CD4-positive, CD25-positive, alpha-beta regulatory T cell (primary cell): Measurements from ENCODE around the gene ASPN. TPM values are rescaled to one million over a fixed set of nuclear protein-coding genes. Genes with fewer than 3 reads are reported as not detected.

Experiments
- ATAC-seq, 2 donors: fragments of 150-1000 bp; cut with Tn5 transposase; one replicate each; pipeline ENCODE4 v1.10.0; 2021; ENCODE audit warnings: low read depth in 2 of 2, moderate number of reproducible peaks in 2 of 2, moderate library complexity in 1 of 2
- DNase-seq, 3 donors: peaks; one replicate each; pipeline versions ENCODE4 v3.0.0 to v3.0.0-alpha.2; 2012 to 2022; ENCODE audit warnings: mixed read lengths in 1 of 3
- H3K27ac ChIP-seq: one replicate; pipeline ENCODE4 v1.7.0; 2013; ENCODE audit warnings: mild to moderate bottlenecking, low read length; ENCODE audit not compliant: insufficient read depth, poor library complexity, severe bottlenecking
- H3K27me3 ChIP-seq: one replicate; pipeline ENCODE4 v1.7.0; 2013; ENCODE audit warnings: low read length; ENCODE audit not compliant: control insufficient read depth, insufficient read depth
- H3K36me3 ChIP-seq: one replicate; pipeline ENCODE4 v1.7.0; 2013; ENCODE audit warnings: mild to moderate bottlenecking, low read length, moderate library complexity; ENCODE audit not compliant: control insufficient read depth, insufficient read depth
- H3K4me1 ChIP-seq: 2 replicates; pipeline ENCODE4 v1.7.0; 2013; ENCODE audit warnings: mild to moderate bottlenecking, low read length; ENCODE audit not compliant: insufficient read depth, control insufficient read depth, poor library complexity, severe bottlenecking
- H3K4me3 ChIP-seq: one replicate; pipeline ENCODE4 v1.7.0; 2013; ENCODE audit warnings: low read depth, mild to moderate bottlenecking, low read length, moderate library complexity
- H3K9me3 ChIP-seq, 2 experiments: 1 replicate in 1 of 2; 2 replicates in 1 of 2; pipeline ENCODE4 v1.7.0; 2013; ENCODE audit warnings: low read length in 2 of 2, mild to moderate bottlenecking in 1 of 2, moderate library complexity in 1 of 2; ENCODE audit not compliant: control insufficient read depth in 2 of 2
- H3K27ac Mint-ChIP-seq, 3 donors: one replicate each; pipeline ENCODE4 v1.8.0; 2020 to 2022; ENCODE audit warnings: mild to moderate bottlenecking in 3 of 3, mixed read lengths in 3 of 3, moderate library complexity in 2 of 3
- H3K27me3 Mint-ChIP-seq: one replicate; pipeline ENCODE4 v1.8.0; 2022; ENCODE audit warnings: mild to moderate bottlenecking, mixed read lengths
- H3K36me3 Mint-ChIP-seq: one replicate; pipeline ENCODE4 v1.8.0; 2020; ENCODE audit warnings: mixed read lengths
- H3K4me1 Mint-ChIP-seq, 4 donors: one replicate each; pipeline ENCODE4 v1.8.0; 2020 to 2022; ENCODE audit warnings: mixed read lengths in 4 of 4, mild to moderate bottlenecking in 1 of 4
- H3K4me3 Mint-ChIP-seq, 4 donors: one replicate each; pipeline ENCODE4 v1.8.0; 2020 to 2022; ENCODE audit warnings: mild to moderate bottlenecking in 4 of 4, mixed read lengths in 4 of 4, moderate library complexity in 3 of 4
- H3K9me3 Mint-ChIP-seq, 7 donors: one replicate each; pipeline ENCODE4 v1.8.0; 2020 to 2022; ENCODE audit warnings: mixed read lengths in 7 of 7, mild to moderate bottlenecking in 3 of 7, moderate library complexity in 2 of 7
- polyA plus RNA-seq, 4 donors: library from polyadenylated mRNA; unstranded; fragments of 300-500 nt; fragmentation: Illumina TruSeq; gene quantifications; one replicate each; pipeline ENCODE4 v1.2.3, GENCODE V29; 2021
- total RNA-seq: library from RNA; stranded (reverse); gene quantifications from one replicate; pipeline ENCODE4 v1.2.3, GENCODE V29; 2022

The ASPN gene
- total and polyA plus RNA-seq, 5 donors from 2014 or later = not detected

- Histone ChIP-seq H3K4me1 (no peaks in the 10 kb centered on the region), H3K4me3 (no peak overlapping the region), H3K9me3 (no peaks in the 10 kb centered on the region), H3K27me3 (no peaks in the 10 kb centered on the region), H3K36me3 (no peaks in the 10 kb centered on the region), H3K27ac (no peak overlapping the region)
- Mint-ChIP-seq H3K4me1 (peaks cover 3 to 11% (median 3%) of the 10 kb centered on the region in 4 donors), H3K36me3 (no peaks in the 10 kb centered on the region), H3K27ac (peak overlapping the region in 2 of 3 donors; percentile 10 to 60), H3K4me3 (no peak overlapping the region), H3K9me3 (no peaks in the 10 kb centered on the region), H3K27me3 (no peaks in the 10 kb centered on the region)
- DNase-seq (no peak), ATAC-seq (no peak)
These were observed 6.6 kb upstream of the ASPN start for GRCh38 chr9:92488681-92489550.

- Mint-ChIP-seq H3K9me3 (no peaks in the 10 kb centered on the region), H3K27me3 (no peaks in the 10 kb centered on the region), H3K27ac (no peak overlapping the region), H3K4me1 (peaks cover 3 to 7% (median 4%) of the 10 kb centered on the region in 4 donors), H3K4me3 (no peak overlapping the region), H3K36me3 (no peaks in the 10 kb centered on the region)
- Histone ChIP-seq H3K36me3 (no peaks in the 10 kb centered on the region), H3K4me3 (no peak overlapping the region), H3K27ac (no peak overlapping the region), H3K27me3 (no peaks in the 10 kb centered on the region), H3K4me1 (peaks cover 2% of the 10 kb centered on the region), H3K9me3 (no peaks in the 10 kb centered on the region)
- DNase-seq (no peak), ATAC-seq (no peak)
These were observed 4.1 kb upstream of the ASPN start for GRCh38 chr9:92486371-92486770.

GRCh38 chr9:92484563-92484962 is 2.3 kb upstream of the ASPN start:
- no peak overlapping the region for H3K27ac Mint-ChIP-seq
- H3K36me3 Mint-ChIP-seq = no peaks in the 10 kb centered on the region
- Histone ChIP-seq H3K27ac (no peak overlapping the region), H3K36me3 (no peaks in the 10 kb centered on the region), H3K4me1 (peaks cover 12% of the 10 kb centered on the region), H3K27me3 (no peaks in the 10 kb centered on the region), H3K4me3 (no peak overlapping the region), H3K9me3 (no peaks in the 10 kb centered on the region)
- ATAC-seq (no peak), DNase-seq (no peak)
- peaks cover 5 to 18% (median 7%) of the 10 kb centered on the region in 4 donors for H3K4me1 Mint-ChIP-seq
- H3K27me3 Mint-ChIP-seq = no peaks in the 10 kb centered on the region
- H3K4me3 Mint-ChIP-seq = no peak overlapping the region
- no peaks in the 10 kb centered on the region for H3K9me3 Mint-ChIP-seq

- Mint-ChIP-seq H3K4me1 (peaks cover 5 to 18% (median 7%) of the 10 kb centered on the region in 4 donors), H3K27ac (no peak overlapping the region), H3K9me3 (no peaks in the 10 kb centered on the region), H3K4me3 (no peak overlapping the region), H3K36me3 (no peaks in the 10 kb centered on the region), H3K27me3 (no peaks in the 10 kb centered on the region)
- peaks cover 12% of the 10 kb centered on the region for H3K4me1 ChIP-seq
- no peak overlapping the region for H3K4me3 ChIP-seq
- DNase-seq (no peak), ATAC-seq (no peak)
- H3K9me3 ChIP-seq = no peaks in the 10 kb centered on the region
- H3K27me3 ChIP-seq = no peaks in the 10 kb centered on the region
- no peak overlapping the region for H3K27ac ChIP-seq
- H3K36me3 ChIP-seq = no peaks in the 10 kb centered on the region
These were observed 1.6 kb upstream of the ASPN start for GRCh38 chr9:92483627-92484545.

GRCh38 chr9:92482805-92483204 is 499 bp upstream of the ASPN start:
- H3K4me3 Mint-ChIP-seq = peak overlapping the region in 1 of 4 donors; percentile 54
- no peaks in the 10 kb centered on the region for H3K27me3 Mint-ChIP-seq
- H3K36me3 Mint-ChIP-seq = no peaks in the 10 kb centered on the region
- peaks cover 12% of the 10 kb centered on the region for H3K4me1 ChIP-seq
- no peaks in the 10 kb centered on the region for H3K36me3 ChIP-seq
- no peak for DNase-seq
- H3K27me3 ChIP-seq = no peaks in the 10 kb centered on the region
- ATAC-seq = no peak
- H3K4me1 Mint-ChIP-seq = peaks cover 5 to 18% (median 7%) of the 10 kb centered on the region in 4 donors
- no peak overlapping the region for H3K27ac ChIP-seq
- H3K27ac Mint-ChIP-seq = no peak overlapping the region
- H3K9me3 ChIP-seq = no peaks in the 10 kb centered on the region
- H3K4me3 ChIP-seq = no peak overlapping the region
- no peaks in the 10 kb centered on the region for H3K9me3 Mint-ChIP-seq

- H3K27ac ChIP-seq = peak overlapping the region; percentile 37
- H3K4me1 ChIP-seq = peaks cover 12% of the 10 kb centered on the region
- Mint-ChIP-seq H3K9me3 (peaks cover 0 to 1% (median 0%) of the 10 kb centered on the region in 7 donors), H3K27ac (peak overlapping the region in 1 of 3 donors; percentile 43), H3K27me3 (no peaks in the 10 kb centered on the region), H3K4me3 (no peak overlapping the region), H3K4me1 (peaks cover 5 to 18% (median 7%) of the 10 kb centered on the region in 4 donors), H3K36me3 (no peaks in the 10 kb centered on the region)
- ATAC-seq (peak; percentile 47 to 64), DNase-seq (peak in 1 of 3 donors; percentile 53)
- peak overlapping the region; percentile 38 for H3K4me3 ChIP-seq
- H3K9me3 ChIP-seq = no peaks in the 10 kb centered on the region
- H3K36me3 ChIP-seq = no peaks in the 10 kb centered on the region
- H3K27me3 ChIP-seq = no peaks in the 10 kb centered on the region
These were observed 1.2 kb downstream of the ASPN start for GRCh38 chr9:92480986-92481633.

- H3K27ac ChIP-seq = no peak overlapping the region
- H3K36me3 Mint-ChIP-seq = no peaks in the 10 kb centered on the region
- no peak for DNase-seq
- no peaks in the 10 kb centered on the region for H3K27me3 Mint-ChIP-seq
- no peak overlapping the region for H3K4me3 ChIP-seq
- H3K9me3 ChIP-seq = no peaks in the 10 kb centered on the region
- H3K27me3 ChIP-seq = no peaks in the 10 kb centered on the region
- no peak for ATAC-seq
- no peaks in the 10 kb centered on the region for H3K36me3 ChIP-seq
- peaks cover 5 to 18% (median 7%) of the 10 kb centered on the region in 4 donors for H3K4me1 Mint-ChIP-seq
- H3K4me1 ChIP-seq = peaks cover 12% of the 10 kb centered on the region
- no peak overlapping the region for H3K4me3 Mint-ChIP-seq
- peaks cover 0 to 1% (median 0%) of the 10 kb centered on the region in 7 donors for H3K9me3 Mint-ChIP-seq
- no peak overlapping the region for H3K27ac Mint-ChIP-seq
These were observed 2.0 kb downstream of the ASPN start for GRCh38 chr9:92480291-92480771.
